GM18499 (cell line): ENCODE results near the gene MPPE1.
"Not testable (repeated sequence)": the region's sequence is repeated elsewhere in the genome, so short reads cannot be mapped to it uniquely, and the experiment has no call there.

Experiments used
- ATAC-seq: cut with Tn5 transposase; IDR thresholded peaks from one replicate; pipeline ENCODE4 v1.9.1; 2021; ENCODE audit warnings: moderate number of reproducible peaks; ENCODE audit not compliant: insufficient read depth, unreplicated experiment

MPPE1 gene

GRCh38 chr18:11908182-11909060, at the start of gene MPPE1:
TSS of gene MPPE1 (minus strand) at chr18:11908317. CDS start at chr18:11897264, 11,053 bp downstream.
- peak; percentile 52 for ATAC-seq

DNA sequence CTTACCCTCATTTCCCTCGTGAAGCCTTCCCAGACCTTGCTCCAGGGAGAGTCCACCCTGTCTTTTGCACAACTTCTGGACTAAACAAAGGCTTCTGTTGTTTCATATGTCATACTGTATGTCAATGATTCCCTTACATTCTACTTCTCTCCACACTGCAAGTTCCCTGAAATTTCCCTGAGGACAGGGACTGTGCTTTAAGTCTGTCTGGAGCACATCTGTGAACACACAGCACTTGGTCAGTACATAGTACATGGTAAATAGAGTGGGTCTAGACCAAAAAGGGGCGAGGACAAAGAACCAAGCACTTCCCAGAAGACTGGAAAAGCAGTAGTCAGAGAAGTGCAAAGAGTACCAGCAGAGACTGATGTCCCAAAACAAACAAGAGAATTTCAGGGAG, 49.5 kb upstream of the MPPE1 start:
- no peak for ATAC-seq

DNA sequence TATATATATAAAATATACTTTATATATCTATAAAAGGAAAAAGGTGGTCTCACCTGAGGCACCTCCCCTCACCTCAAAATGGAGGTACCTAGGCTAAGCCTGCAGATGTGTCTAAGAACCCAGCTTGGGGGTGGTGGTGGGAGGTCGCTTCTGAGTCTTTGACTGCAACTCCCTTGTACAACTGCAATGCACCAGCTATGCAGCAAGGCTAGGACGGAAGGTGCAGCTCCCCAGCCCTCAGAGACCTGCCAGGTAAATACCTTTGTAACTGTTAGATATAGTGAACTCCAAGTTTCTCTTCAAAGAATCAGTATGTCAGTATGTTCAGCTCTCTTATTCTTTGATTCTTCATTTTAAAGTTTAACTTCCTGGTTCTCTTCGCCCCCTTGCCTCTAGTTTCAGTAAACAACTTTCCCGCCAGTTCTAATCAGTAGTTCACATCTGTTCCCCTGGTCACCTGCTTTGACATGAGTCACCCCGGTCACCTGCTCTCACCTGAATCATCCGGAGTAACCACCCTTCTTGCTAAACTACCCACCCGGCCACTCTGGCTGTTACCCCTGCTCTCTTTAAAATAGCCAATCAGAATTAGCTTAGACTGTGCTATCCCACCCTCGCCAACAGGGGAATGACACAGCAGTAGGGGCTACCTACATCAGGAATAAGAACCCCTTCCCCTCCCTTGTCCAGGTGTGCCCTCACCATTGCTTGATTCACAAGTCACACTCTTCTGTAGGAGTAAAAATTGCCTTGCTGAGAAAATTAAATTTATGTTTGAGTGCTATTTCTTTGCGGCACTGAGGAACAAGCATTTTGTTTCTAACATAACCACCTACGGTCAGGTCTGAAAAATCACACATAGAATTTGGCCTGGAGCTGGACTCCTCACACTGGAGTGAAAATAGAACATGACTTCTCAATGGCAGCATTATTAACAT, 48.5 kb upstream of the MPPE1 start:
- no peak for ATAC-seq

DNA sequence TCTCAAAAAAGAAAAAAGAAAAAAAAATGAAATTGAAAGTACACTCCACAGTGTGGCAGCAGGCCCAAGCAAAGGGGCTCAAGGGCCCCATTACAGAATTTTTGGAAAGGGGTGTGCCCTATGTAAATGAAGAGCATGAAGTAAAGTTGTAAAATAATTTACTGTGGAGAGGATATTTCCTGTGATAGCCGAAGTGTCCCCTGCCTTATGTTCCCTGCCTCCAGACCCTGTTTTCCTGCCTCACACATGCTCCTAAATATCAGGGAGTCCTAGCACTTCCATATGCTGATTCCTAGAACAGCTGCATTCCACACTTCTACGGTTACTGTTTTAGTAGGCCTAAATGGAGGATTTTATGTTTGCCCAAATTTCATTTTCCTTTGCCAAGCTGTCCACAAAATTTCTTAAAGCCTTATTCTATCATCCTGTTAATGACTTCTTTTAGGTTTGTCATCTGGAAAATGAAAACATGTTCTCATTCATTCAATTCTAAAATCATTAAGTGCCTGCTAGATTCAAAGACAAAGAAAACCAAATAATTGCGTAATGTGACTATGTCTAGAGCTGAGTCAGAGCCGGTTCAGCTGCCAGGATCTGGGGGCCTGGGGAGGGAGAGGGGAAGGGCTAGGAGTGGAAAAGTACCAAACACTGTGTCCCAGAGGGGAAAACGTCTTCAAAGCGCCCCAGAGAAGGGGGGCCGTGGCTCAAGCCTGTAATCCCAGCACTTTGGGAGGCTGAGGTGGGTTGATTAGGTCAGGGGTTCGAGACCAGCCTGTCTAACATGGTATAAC, 47.3 kb upstream of the MPPE1 start:
- ATAC-seq, result no peak

- no peak for ATAC-seq
Measured at GRCh38 chr18:11953113-11953512, 45.0 kb upstream of the MPPE1 start.

DNA sequence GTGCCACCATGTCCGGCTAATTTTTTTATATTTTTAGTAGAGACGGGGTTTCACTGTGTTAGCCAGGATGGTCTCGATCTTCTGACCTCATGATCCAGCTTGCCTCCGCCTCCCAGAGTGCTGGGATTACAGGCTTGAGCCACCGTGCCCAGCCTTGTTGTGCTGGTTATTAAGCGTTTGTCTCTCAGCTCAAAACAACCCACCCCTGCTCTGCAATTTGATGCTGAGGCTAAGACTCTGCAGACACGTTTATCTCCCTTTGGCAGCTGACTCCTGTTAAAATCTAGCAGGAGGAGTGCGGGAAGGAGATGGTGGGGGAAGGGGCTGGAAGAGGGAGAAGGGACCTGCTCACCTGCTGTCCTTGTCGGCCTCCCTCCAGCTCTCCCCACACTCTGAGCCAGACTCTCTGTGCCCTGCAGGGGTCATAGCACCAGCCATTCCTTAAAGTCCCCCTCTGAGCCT, 43.3 kb upstream of the MPPE1 start:
- ATAC-seq, result no peak

GRCh38 chr18:11950824-11951223, 42.7 kb upstream of the MPPE1 start:
- ATAC-seq, result no peak

DNA sequence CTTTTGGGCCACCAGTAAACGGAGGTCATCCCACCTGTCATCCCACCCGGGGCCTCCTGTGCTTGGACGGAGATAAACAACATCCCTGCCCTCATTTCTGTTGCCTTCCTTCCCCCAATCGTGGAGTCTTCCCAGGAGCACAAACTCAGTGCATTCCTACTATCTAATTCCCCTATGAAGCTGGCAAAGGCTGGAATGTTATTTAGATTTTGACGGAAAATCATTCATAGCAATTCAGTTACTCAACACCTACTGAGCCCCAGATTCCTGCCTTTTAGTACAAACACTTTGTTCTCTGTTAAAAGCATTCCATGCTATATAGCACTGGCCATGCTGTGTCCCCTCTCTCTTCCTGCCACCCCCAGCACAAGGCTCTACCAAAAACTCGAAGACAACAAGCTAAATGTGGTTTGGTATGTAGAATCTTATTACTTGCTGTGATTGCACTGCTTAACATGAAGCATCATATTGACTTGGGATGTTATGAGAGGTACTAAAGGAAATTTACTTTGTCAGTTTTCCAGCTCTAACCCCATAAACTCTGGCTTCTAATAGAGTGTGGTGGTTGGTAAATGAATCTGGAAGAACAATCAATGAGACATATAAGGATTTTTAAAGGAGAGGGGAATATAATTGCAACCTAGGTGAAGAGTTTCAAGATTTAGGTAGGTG, 40.9 kb upstream of the MPPE1 start:
- ATAC-seq, result no peak

DNA sequence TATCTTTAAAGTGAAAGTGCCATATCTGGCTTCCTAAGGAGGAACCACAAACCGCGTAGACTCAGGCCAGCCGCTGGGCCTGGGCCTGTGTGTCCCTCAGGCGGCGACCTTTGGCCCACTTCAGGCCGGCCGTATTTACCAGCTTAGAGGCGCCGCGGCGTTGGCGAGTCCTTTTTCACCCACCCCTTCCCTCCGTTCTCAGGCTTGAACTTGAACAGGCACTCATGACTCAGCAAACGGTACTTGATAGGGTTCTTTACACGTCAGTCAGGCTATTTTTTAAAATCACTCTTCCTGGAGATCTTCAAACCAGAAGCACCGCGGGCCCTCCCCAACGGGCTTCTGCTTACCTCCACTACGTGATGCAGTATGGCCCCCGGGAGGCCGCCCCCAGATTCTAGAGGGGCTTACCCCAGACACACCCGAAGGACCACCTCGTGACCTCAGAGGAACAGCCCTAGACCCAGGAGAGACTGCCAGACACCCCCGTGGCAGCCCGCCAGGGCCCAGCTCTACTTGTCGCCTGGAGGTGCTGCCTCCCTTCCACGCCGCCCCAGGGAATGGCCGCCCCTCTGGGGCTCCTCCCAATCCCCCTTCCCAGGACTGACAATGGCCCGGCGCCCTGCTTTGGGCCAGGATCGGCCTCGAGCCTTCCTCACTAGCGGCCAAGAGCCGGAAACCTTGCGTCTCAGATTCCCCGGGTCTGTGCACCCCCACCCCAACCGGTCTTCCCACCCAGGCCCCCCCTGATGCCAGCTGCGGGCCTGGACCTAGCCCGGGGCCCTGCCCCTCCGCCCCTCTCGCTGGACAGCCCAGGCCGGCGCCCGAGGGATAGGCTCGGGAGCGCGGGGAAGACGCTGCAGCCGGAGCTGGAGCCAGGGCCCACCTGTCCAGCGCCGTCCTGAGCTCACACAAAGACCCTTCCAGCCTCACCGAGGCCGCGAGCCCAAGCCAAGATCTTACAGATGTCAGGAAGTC, 39.4 kb upstream of the MPPE1 start:
- ATAC-seq, result peak; percentile 55

DNA sequence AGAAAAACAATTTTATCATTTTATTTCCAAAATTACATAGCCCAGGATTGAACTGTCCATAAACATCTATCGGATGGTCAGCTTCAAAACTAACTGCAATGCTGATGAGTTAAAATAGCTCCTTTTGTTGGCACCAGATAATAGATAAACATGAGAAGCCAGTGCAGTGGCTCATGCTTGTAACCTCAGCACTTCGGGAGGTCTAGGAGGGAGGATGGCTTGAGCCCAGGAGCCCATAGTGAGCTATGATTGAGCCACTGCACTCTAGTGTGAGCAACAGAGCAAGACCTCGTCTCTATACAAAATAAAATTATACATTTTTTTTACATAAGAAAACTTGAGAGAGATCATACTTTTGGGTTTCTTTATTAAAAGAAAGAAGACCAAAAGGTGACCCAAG, 38.6 kb upstream of the MPPE1 start:
- ATAC-seq, result no peak

DNA sequence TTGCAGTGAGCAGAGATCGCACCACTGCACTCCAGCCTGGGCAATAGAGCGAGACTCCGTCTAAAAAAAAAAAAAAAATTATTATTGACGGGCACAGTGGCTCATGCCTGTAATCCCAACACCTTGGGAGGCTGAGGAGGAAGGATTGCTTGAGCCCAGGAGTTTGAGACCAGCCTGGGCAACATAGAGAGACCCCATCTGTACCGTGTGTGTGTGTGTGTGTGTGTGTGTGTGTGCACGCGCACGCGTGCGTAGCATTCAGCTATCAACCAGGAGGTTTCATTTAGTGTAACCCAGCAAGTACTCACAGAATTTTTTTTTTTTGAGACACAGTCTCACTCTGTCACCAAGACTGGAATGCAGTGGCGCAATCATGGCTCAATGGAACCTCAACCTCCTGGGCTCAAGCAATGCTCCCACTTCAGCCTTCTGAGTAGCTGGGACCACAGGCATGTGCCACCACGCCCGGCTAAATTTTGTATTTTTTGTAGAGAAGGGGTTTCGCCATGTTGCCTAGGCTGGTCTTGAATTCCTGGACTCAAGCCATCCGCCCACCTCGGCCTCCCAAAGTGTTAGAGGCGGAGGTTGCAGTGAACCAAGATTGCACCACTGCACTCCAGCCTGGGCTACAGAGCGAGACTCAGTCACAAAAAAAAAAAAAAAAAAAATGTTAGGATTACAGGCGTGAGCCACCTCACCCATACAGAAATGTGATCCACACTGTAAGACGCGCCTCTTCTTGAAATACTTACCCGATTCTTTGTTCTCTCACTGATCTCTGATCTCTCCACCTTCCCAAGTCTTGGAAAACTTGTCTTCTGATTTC, 37.9 kb upstream of the MPPE1 start:
- not testable (repeated sequence) for ATAC-seq

GRCh38 chr18:11944786-11945185, 36.7 kb upstream of the MPPE1 start:
- ATAC-seq, result no peak

DNA sequence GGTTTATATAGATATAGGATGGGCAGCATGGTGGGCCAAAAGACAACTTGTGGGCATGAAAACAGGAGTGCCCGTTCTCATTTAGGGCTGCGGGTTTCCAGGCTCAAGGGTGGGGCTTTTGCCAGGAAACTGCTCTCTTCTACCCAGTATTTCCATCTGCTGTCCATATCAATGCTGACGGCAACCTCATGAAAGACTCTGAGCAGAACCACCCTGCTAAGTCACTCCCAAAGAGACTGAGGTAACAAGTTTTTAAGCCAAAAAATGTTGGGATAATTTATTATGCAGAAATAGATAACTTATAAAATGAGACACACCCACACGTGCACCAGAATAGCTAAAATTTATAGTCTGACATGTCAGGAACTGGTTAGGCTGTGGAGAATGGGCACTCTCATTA, 36.1 kb upstream of the MPPE1 start:
- no peak for ATAC-seq

GRCh38 chr18:11943551-11943950, 35.4 kb upstream of the MPPE1 start:
- no peak for ATAC-seq

DNA sequence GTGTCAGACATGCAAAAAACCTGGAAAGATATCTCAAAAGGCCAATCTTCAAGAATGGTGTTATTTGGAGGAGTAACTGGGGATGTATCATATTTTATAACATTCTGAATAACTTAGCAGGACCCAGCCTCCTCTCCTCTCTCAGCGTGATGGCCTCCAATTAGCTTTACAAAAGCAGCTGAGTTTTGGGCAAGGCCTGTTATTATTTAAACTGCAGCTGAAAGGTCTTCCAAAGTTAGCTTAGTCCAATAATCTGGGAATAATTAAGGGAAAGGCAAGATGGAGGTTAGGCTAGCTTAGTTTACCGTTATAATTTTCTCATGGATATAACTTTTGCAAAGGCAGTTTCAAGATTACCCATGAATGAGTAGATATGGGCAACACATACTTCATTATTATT, 32.8 kb upstream of the MPPE1 start:
- ATAC-seq, result no peak

DNA sequence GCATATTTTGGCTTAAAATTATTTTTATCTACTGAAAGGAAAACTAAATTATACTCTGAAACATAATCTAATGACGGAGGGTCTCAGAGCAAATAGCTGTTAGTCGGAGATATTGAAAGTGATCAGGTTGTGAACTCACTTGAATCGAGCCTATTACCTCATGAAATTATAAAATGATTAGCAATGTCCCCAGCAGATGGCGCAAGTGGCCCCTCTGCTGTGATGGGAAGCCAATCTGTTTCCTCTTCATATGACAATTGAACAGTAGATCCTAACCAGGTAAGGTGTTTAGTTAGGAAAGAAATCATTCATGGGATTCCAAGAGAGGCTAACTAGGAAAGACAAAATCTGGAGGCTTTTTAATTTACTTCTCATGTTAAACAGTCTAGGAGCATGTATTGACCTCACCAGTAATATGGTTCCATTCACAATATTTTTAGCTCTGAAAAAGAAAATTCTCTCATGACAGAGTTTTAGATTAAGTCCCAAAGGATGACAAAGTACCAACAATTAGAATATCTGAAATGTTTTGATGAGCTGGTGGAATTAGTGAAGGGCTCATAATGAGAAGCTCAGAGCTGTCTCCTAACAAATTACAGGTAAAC, 29.9 kb upstream of the MPPE1 start:
- no peak for ATAC-seq

DNA sequence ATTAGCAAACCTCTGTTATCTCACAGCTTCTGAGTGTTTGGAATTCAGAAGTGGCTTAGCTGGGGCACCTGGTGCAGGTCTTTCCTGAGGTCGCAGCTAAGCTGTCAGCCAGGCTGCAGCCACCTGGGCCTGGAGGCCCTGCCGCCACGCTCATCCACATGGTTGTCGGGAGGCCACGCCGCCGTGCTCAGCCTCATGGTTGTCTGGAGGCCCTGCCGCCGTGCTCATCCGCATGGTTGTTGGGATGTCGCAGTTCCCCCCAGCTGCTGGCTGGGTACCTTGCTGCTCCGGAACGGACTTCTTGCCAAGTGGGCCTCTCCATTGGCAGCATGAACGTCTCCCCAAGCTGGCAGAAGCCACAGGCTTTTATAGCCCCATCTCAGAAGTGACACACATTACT, 24.3 kb upstream of the MPPE1 start:
- no peak for ATAC-seq
